GM12878 (cell line): ENCODE measurements around the gene PDGFD. TPM values are rescaled to one million over a fixed set of nuclear protein-coding genes. Genes with fewer than 3 reads are reported as not detected.

ENCODE experiments used
- ATAC-seq: fragments of 200-7000 bp; cut with Tn5 transposase; 3 replicates; pipeline ENCODE4 v1.9.1; 2020; ENCODE audit warnings: mild to moderate bottlenecking, moderate library complexity
- BruUV-seq: library from RNA; stranded (reverse); fragments of 400-500 nt; replicated peaks from 2 replicates; lab custom pipeline; 2021; lab: Mats Ljungman, UMichigan
- CTCF ChIA-PET: fragments of 300-600 bp; sonication (Branson Sonifier 250); formaldehyde crosslinking; extraction: SDS; loops from one replicate; lab custom pipeline; 2021; ENCODE audit warnings: inconsistent platforms; lab: Yijun Ruan, JAX
- POLR2A ChIA-PET: fragments of 350-600 bp; formaldehyde crosslinking; extraction: SDS; loops from one replicate; lab custom pipeline; 2021; ENCODE audit warnings: inconsistent platforms; lab: Charles Lee
- RAD21 ChIA-PET: fragments of 300-600 bp; sonication (Branson Sonifier 250); formaldehyde crosslinking; loops from one replicate; lab custom pipeline; 2023; ENCODE audit warnings: antibody characterized with exemption; ENCODE audit not compliant: unreplicated experiment; lab: Charles Lee
- SMC1A ChIA-PET: fragments of 300-600 bp; sonication (Branson Sonifier 250); formaldehyde crosslinking; loops from one replicate; lab custom pipeline; 2023; ENCODE audit not compliant: unreplicated experiment, uncharacterized antibody; lab: Charles Lee
- DNase-seq: peaks from one replicate; pipeline ENCODE4 v3.0.0-alpha.2; 2011; ENCODE audit warnings: low read depth, low spot score
- FAIRE-seq: peaks from 3 replicates; lab custom pipeline; 2011; peaks lifted over from hg19 to GRCh38; lab: Jason Lieb, UNC
- H2AFZ ChIP-seq: 2 replicates; pipeline ENCODE4 v1.6.0; 2011; ENCODE audit warnings: low read depth, low read length, control low read depth; ENCODE audit not compliant: control insufficient read depth
- H3K27ac ChIP-seq: 2 replicates; pipeline ENCODE4 v1.5.1; 2011; ENCODE audit warnings: control low read depth; ENCODE audit not compliant: control insufficient read depth, insufficient read depth
- H3K27me3 ChIP-seq, 2 experiments: replicated peaks in 1 of 2; 2 replicates each; pipeline versions ENCODE4 v1.6.0 to v1.6.1; 2011; ENCODE audit warnings: low read length in 1 of 2; ENCODE audit not compliant: control insufficient read depth in 2 of 2, insufficient read depth in 2 of 2
- H3K36me3 ChIP-seq, 2 experiments: 2 replicates each; pipeline ENCODE4 v1.5.1; 2011; ENCODE audit warnings: low read length in 1 of 2; ENCODE audit not compliant: control insufficient read depth in 2 of 2, insufficient read depth in 2 of 2
- H3K4me1 ChIP-seq: 2 replicates; pipeline ENCODE4 v1.6.1; 2011; ENCODE audit warnings: mild to moderate bottlenecking, low read length, moderate library complexity, mixed read lengths; ENCODE audit not compliant: control insufficient read depth, insufficient read depth
- H3K4me2 ChIP-seq: 2 replicates; pipeline ENCODE4 v1.6.0; 2011; ENCODE audit warnings: control low read depth; ENCODE audit not compliant: control insufficient read depth, insufficient read depth
- H3K4me3 ChIP-seq: fragments of 200-600 bp; sonication (generic); 2 replicates; pipeline ENCODE4 v1.5.1; 2016
- H3K79me2 ChIP-seq: 2 replicates; pipeline ENCODE4 v1.6.0; 2011; ENCODE audit warnings: low read length; ENCODE audit not compliant: control insufficient read depth, insufficient read depth
- H3K9ac ChIP-seq: 2 replicates; pipeline ENCODE4 v1.8.0; 2011; ENCODE audit warnings: low read length, control low read depth, mixed read lengths; ENCODE audit not compliant: control insufficient read depth, insufficient read depth
- H3K9me3 ChIP-seq: replicated peaks from 3 replicates; pipeline ENCODE4 v1.5.1; 2011; ENCODE audit warnings: mild to moderate bottlenecking, low read length; ENCODE audit not compliant: control insufficient read depth, insufficient read depth
- H4K20me1 ChIP-seq: 2 replicates; pipeline ENCODE4 v1.6.0; 2011; ENCODE audit not compliant: control insufficient read depth, insufficient read depth
- CBFB ChIP-seq: IDR thresholded peaks from 2 replicates; pipeline ENCODE4 v1.6.1; 2016; ENCODE audit warnings: antibody characterized with exemption, low read depth
- EGR1 ChIP-seq, 2 experiments: IDR thresholded peaks; 1 replicate in 1 of 2; 2 replicates in 1 of 2; pipeline ENCODE4 v1.6.1; 2011 to 2012; ENCODE audit warnings: low read depth in 2 of 2, low read length in 2 of 2, borderline replicate concordance in 1 of 2, mild to moderate bottlenecking in 1 of 2, moderate library complexity in 1 of 2
- EP300 ChIP-seq, 2 experiments: fragments of 150-350 bp in 1 of 2; IDR thresholded peaks; 2 replicates each; pipeline ENCODE4 v1.6.1; 2011 to 2012; ENCODE audit warnings: low read depth in 2 of 2, low read length in 2 of 2, borderline replicate concordance in 1 of 2, improper control_type of control experiment in 1 of 2, inconsistent platforms in 1 of 2; ENCODE audit not compliant: control insufficient read depth in 1 of 2
- HDGF ChIP-seq: fragments of 450-650 bp; IDR thresholded peaks from 2 replicates; pipeline ENCODE4 v1.6.1; 2016; ENCODE audit warnings: antibody characterized with exemption
- RB1 ChIP-seq: fragments of 450-650 bp; formaldehyde crosslinking; IDR thresholded peaks from 2 replicates; pipeline ENCODE4 v1.6.1; 2017; ENCODE audit warnings: mild to moderate bottlenecking, borderline replicate concordance
- RCOR1 ChIP-seq: conservative IDR thresholded peaks from 2 replicates; pipeline ENCODE4 v1.6.1; 2012; ENCODE audit warnings: low read depth, low read length, improper control_type of control experiment
- SREBF1 ChIP-seq: IDR thresholded peaks from 2 replicates; pipeline ENCODE4 v1.6.1; 2012; ENCODE audit warnings: mild to moderate bottlenecking, low read length
- SRF ChIP-seq, 2 experiments: IDR thresholded peaks; 2 replicates each; pipeline ENCODE4 v1.6.1; 2011; ENCODE audit warnings: low read depth in 2 of 2, low read length in 2 of 2, mild to moderate bottlenecking in 1 of 2, moderate library complexity in 1 of 2
- SUPT20H ChIP-seq: IDR thresholded peaks from 2 replicates; pipeline ENCODE4 v1.6.1; 2011; ENCODE audit warnings: low read depth, mild to moderate bottlenecking, low read length, moderate library complexity, borderline replicate concordance; ENCODE audit not compliant: control insufficient read depth
- WGBS: methylation state at CpG from one replicate; pipeline ENCODE4 v1.1.6; 2016; ENCODE audit warnings: low lambda C conversion rate; ENCODE audit not compliant: insufficient replicate concordance, insufficient coverage; ENCODE audit errors: missing lambda C conversion rate; 5-methylcytosine and 5-hydroxymethylcytosine counted together
- in situ Hi-C: fragments of 300-500 bp; cut with MboI; formaldehyde crosslinking; loops from 9 replicates; pipeline ENCODE4 v1.14.3; 2018; ENCODE audit warnings: mixed read lengths
- intact Hi-C: fragments of 100-400 bp; cut with micrococcal nuclease; formaldehyde crosslinking; loops from one replicate; pipeline ENCODE4 v1.14.2; 2022; ENCODE audit not compliant: unreplicated experiment
- polyA plus RNA-seq, 11 experiments: library from polyadenylated mRNA; depleted of rRNA in 4 of 11; unstranded in 6 of 11; stranded (reverse) in 5 of 11; fragments of >200 nt; fragmentation: Nextera tagmentation in 4 of 11; fragmentation: Illumina TruSeq in 1 of 11; extraction: Ambion mirVana in 4 of 11; extraction: Trizol in 1 of 11; gene quantifications; 1 replicate in 1 of 11; 2 replicates in 10 of 11; pipeline versions ENCODE4 v1.2.1 to v1.2.3, GENCODE V29; 2011 to 2016; ENCODE audit warnings: inconsistent platforms in 2 of 11, missing spikeins in 2 of 11, low read depth in 1 of 11
- total RNA-seq, 4 experiments: library from RNA; depleted of rRNA in 3 of 4; stranded (reverse); fragments of >200 nt in 3 of 4; fragmentation: Illumina TruSeq in 1 of 4; extraction: Trizol in 1 of 4; gene quantifications; 2 replicates each; pipeline versions ENCODE4 v1.2.1 to v1.2.3, GENCODE V29; 2013 to 2021
- TF ChIP-seq, protein P1 (sequence below): fragments of 450-650 bp; IDR thresholded peaks from 2 replicates; pipeline ENCODE4 v1.6.1; 2017; ENCODE audit warnings: mild to moderate bottlenecking, low read depth, inconsistent platforms; ENCODE audit not compliant: poor library complexity, severe bottlenecking
- TF ChIP-seq, protein P2 (sequence below): IDR thresholded peaks from 2 replicates; pipeline ENCODE4 v1.6.1; 2012; ENCODE audit warnings: low read depth, low read length, improper control_type of control experiment
- TF ChIP-seq, protein P3 (sequence below): fragments of 450-650 bp; IDR thresholded peaks from 2 replicates; pipeline ENCODE4 v1.6.1; 2017; ENCODE audit warnings: mild to moderate bottlenecking, moderate library complexity

Gene PDGFD
- total and polyA plus RNA-seq, 10 of the 15 experiments (the other 5 are each of a cell fraction or from before 2014, with no cell fraction given) = 0.05 to 0.13 TPM; not detected in 8

DNA sequence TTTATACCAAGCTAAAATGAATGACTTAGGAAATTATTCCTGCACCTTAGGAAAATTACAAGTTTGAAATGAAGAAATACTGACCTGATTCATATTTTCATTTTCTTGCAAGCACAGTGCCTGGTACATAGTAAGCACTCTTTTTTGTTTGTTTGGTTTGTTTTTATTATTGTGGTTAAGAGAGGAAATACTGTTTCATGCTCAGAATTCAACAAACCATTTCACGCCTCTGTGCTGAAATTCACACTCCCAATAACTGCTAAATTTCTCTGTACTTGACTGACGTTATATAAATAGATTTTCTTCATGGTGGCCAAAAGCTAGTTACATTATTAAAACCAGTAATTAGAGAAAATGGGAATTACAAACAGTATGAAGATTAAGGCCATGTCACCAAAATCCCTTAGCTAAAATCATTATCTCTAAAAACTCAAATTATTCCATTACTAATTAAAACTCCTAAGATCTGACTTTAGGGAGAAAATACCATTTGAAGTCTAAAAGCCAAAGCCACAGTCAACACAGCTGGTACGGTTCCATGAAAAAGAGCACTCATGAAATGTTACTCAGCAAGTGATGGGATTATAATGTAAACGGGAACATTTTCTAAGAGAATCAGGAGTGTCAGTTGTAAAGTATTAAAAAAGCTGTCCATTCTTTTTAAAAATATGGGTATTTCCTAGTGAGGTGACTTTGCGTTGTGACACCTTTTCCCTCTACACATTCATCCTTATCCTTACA is 205.3 kb downstream of the PDGFD start (continued):
- TF ChIP-seq EP300 (IDR thresholded peaks at IDR 0.05; ENCODE audit: borderline replicate concordance in 1 of 2, control insufficient read depth in 1 of 2, low read depth in 2 of 2, low read length in 2 of 2) = peak; percentile 45 to 68; a peak in 1 of 4 replicates
- TF ChIP-seq, protein P1, sequence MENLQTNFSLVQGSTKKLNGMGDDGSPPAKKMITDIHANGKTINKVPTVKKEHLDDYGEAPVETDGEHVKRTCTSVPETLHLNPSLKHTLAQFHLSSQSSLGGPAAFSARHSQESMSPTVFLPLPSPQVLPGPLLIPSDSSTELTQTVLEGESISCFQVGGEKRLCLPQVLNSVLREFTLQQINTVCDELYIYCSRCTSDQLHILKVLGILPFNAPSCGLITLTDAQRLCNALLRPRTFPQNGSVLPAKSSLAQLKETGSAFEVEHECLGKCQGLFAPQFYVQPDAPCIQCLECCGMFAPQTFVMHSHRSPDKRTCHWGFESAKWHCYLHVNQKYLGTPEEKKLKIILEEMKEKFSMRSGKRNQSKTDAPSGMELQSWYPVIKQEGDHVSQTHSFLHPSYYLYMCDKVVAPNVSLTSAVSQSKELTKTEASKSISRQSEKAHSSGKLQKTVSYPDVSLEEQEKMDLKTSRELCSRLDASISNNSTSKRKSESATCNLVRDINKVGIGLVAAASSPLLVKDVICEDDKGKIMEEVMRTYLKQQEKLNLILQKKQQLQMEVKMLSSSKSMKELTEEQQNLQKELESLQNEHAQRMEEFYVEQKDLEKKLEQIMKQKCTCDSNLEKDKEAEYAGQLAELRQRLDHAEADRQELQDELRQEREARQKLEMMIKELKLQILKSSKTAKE = no peak
- TF ChIP-seq CBFB = no peak
- TF ChIP-seq EGR1 (IDR thresholded peaks at IDR 0.05; ENCODE audit: borderline replicate concordance in 1 of 2, low read depth in 2 of 2, low read length in 2 of 2) = no peak

DNA sequence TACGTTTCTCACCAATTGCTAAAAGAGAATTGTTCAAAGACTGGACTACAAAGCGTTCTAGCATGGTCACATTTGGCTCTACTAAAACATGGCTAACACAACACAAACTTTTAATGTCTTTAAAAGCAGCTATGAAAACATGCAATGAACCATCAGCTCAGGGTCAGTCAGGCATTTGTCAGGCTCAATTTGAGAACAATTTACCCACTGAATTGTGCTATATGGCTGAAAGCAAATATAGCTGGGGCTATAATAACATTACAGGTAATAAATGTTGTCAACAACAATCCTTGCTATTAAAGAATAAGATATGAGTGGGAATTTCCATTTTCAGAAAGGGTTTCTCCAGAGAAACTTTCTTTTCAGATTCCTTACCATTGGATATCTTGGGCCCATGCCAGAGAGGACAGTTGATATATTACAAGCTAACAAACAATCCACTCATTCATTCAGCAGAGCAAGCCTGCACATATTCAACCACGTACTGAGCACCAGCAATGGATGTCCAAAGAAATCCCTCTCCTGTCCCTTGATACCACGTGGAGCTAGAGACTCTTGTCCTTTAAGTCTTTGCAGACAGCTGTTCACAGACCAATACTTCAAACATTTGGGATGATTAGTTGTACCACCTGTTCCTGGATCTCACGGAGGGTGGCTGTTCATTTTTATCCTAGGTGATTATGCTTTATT is 210.0 kb downstream of the PDGFD start:
- H3K4me1 ChIP-seq = peaks cover 9% of the 10 kb centered on the region; the same call in 1 of the 2 replicates
- H3K9ac ChIP-seq = no peak overlapping the region
- no peak overlapping the region for H2AFZ ChIP-seq
- 57% methylated on average over 5 of the region's 5 CpGs for WGBS
- ChIA-PET CTCF (no interaction called here), SMC1A (interaction anchor here (0.6 to 1.3 kb wide), 4 partner anchors 9 to 28 kb away, joined by 3 to 5 read pairs (median 3); no protein-coding TSS in a partner anchor), RAD21 (interaction anchor here (0.6 kb wide), 1 partner anchor 24 kb away, joined by 3 read pairs; no protein-coding TSS in a partner anchor), POLR2A (interaction anchor here (1.4 kb wide), 1 partner anchor 8 kb away, joined by 4 read pairs; no protein-coding TSS in a partner anchor)
- DNase-seq = no peak
- no peak overlapping the region for H3K4me2 ChIP-seq
- no peaks in the 10 kb centered on the region for H4K20me1 ChIP-seq
- in situ Hi-C loops = no loop called here
- H3K27ac ChIP-seq = no peak overlapping the region
- H3K36me3 ChIP-seq = no peaks in the 10 kb centered on the region
- no peak overlapping the region for H3K4me3 ChIP-seq
- intact Hi-C loops = no loop called here
- H3K27me3 ChIP-seq = no peaks in the 10 kb centered on the region
- BruUV-seq = no TSS peak
- no peak for ATAC-seq
- H3K9me3 ChIP-seq = peaks cover 1% of the 10 kb centered on the region; the same call in 2 of the 3 replicates
- H3K79me2 ChIP-seq = no peaks in the 10 kb centered on the region
- FAIRE-seq = no peak
- TF ChIP-seq RCOR1 = no peak
- no peak for TF ChIP-seq RB1
- no peak for TF ChIP-seq HDGF
- no peak for TF ChIP-seq SREBF1
- TF ChIP-seq, protein P2, sequence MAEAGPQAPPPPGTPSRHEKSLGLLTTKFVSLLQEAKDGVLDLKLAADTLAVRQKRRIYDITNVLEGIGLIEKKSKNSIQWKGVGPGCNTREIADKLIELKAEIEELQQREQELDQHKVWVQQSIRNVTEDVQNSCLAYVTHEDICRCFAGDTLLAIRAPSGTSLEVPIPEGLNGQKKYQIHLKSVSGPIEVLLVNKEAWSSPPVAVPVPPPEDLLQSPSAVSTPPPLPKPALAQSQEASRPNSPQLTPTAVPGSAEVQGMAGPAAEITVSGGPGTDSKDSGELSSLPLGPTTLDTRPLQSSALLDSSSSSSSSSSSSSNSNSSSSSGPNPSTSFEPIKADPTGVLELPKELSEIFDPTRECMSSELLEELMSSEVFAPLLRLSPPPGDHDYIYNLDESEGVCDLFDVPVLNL = no peak
- TF ChIP-seq, protein P3, sequence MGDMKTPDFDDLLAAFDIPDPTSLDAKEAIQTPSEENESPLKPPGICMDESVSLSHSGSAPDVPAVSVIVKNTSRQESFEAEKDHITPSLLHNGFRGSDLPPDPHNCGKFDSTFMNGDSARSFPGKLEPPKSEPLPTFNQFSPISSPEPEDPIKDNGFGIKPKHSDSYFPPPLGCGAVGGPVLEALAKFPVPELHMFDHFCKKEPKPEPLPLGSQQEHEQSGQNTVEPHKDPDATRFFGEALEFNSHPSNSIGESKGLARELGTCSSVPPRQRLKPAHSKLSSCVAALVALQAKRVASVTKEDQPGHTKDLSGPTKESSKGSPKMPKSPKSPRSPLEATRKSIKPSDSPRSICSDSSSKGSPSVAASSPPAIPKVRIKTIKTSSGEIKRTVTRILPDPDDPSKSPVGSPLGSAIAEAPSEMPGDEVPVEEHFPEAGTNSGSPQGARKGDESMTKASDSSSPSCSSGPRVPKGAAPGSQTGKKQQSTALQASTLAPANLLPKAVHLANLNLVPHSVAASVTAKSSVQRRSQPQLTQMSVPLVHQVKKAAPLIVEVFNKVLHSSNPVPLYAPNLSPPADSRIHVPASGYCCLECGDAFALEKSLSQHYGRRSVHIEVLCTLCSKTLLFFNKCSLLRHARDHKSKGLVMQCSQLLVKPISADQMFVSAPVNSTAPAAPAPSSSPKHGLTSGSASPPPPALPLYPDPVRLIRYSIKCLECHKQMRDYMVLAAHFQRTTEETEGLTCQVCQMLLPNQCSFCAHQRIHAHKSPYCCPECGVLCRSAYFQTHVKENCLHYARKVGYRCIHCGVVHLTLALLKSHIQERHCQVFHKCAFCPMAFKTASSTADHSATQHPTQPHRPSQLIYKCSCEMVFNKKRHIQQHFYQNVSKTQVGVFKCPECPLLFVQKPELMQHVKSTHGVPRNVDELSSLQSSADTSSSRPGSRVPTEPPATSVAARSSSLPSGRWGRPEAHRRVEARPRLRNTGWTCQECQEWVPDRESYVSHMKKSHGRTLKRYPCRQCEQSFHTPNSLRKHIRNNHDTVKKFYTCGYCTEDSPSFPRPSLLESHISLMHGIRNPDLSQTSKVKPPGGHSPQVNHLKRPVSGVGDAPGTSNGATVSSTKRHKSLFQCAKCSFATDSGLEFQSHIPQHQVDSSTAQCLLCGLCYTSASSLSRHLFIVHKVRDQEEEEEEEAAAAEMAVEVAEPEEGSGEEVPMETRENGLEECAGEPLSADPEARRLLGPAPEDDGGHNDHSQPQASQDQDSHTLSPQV = no peak
- no peak for TF ChIP-seq SRF (IDR thresholded peaks at IDR 0.05; ENCODE audit: low read depth in 2 of 2, low read length in 2 of 2)
- TF ChIP-seq SUPT20H = no peak
